GM12892 (cell line): ENCODE results near the gene TPO.

ENCODE experiments used
- POLR2A ChIP-seq: IDR thresholded peaks from 2 replicates; pipeline ENCODE4 v1.6.1; 2011; ENCODE audit warnings: low read depth, low read length, control low read depth
- POLR2AphosphoS5 ChIP-seq: IDR thresholded peaks from 2 replicates; pipeline ENCODE4 v1.6.1; 2011; ENCODE audit warnings: low read depth, low read length, control low read depth
- TAF1 ChIP-seq: IDR thresholded peaks from 2 replicates; pipeline ENCODE4 v1.6.1; 2011; ENCODE audit warnings: low read depth, mild to moderate bottlenecking, control low read depth, low read length, borderline replicate concordance

- TF ChIP-seq POLR2AphosphoS5 (no peak), POLR2A (no peak), TAF1 (no peak)
Observed at GRCh38 chr2:1453561-1453960, 40.3 kb downstream of the TPO start.
